ENCODE data around the gene ATP11A. TPM values are rescaled to one million over a fixed set of nuclear protein-coding genes. Genes with fewer than 3 reads are reported as not detected.

The ATP11A gene
- total and polyA plus RNA-seq, 11 donors: 20.5 to 146 (median 91.2) TPM

- H3K9me3 ChIP-seq: no peaks in the 10 kb centered on the region
- whole genome bisulfite sequencing, 4 donors: 93 to 97% (median 96%) methylated on average over 28 to 34 of the region's 34 CpGs
- no peak for TF ChIP-seq POLR2A (IDR thresholded peaks at IDR 0.05)
- TF ChIP-seq, protein P1, sequence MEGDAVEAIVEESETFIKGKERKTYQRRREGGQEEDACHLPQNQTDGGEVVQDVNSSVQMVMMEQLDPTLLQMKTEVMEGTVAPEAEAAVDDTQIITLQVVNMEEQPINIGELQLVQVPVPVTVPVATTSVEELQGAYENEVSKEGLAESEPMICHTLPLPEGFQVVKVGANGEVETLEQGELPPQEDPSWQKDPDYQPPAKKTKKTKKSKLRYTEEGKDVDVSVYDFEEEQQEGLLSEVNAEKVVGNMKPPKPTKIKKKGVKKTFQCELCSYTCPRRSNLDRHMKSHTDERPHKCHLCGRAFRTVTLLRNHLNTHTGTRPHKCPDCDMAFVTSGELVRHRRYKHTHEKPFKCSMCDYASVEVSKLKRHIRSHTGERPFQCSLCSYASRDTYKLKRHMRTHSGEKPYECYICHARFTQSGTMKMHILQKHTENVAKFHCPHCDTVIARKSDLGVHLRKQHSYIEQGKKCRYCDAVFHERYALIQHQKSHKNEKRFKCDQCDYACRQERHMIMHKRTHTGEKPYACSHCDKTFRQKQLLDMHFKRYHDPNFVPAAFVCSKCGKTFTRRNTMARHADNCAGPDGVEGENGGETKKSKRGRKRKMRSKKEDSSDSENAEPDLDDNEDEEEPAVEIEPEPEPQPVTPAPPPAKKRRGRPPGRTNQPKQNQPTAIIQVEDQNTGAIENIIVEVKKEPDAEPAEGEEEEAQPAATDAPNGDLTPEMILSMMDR (IDR thresholded peaks at IDR 0.05): no peak
- ATAC-seq (no peak), DNase-seq (peak in 1 of 5 donors; percentile 16)
- H3K4me3 ChIP-seq: no peak overlapping the region
- peaks cover 0 to 12% (median 0%) of the 10 kb centered on the region in 9 donors for H3K36me3 ChIP-seq
- intact Hi-C loops (cut with DNase I): loop anchor here in 2 of 10 donors (10.0 kb wide), 2 partner anchors 58 to 118 kb away; no protein-coding TSS in a partner anchor
- peaks cover 3 to 76% (median 46%) of the 10 kb centered on the region in 12 donors for H3K4me1 ChIP-seq
- no peaks in the 10 kb centered on the region for H3K27me3 ChIP-seq
- no peak overlapping the region for H3K27ac ChIP-seq
Observed at GRCh38 chr13:112696869-112697465, 7.1 kb downstream of the ATP11A start.

- WGBS, 4 donors: 63 to 77% (median 67%) methylated on average over 17 to 19 of the region's 19 CpGs
- H3K4me1 ChIP-seq: peaks cover 3 to 68% (median 41%) of the 10 kb centered on the region in 12 donors
- ATAC-seq: no peak
Observed at GRCh38 chr13:112697756-112698655, 8.2 kb downstream of the ATP11A start.

DNA sequence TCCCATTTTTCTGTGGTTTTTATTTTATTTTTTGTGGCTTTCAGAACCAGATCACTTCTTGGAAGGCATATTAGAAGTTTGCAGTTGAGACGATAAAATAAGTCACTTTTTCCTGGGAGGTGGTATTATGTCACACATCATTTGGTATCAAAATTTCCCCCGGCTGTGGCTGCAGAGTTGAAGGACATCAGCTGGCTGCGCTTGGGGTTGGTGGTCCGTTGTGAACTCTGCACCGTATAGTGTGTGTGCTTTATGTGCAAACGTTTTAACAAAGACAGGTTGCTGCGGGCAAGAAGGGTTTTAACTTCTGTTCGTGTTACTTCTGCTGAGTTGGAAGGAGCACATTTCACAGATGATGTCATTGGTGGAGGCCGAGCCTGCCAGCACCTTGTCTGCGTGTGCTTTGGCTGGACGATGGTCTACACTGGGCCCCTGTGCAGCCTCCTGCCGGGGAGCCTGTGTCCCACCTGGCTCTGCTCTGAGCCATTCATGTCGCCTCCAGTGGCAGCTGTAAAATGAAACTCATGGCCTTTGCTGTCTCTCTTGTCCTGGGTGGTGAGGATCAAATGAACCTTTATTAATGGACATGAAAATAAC lies 9.6 kb downstream of the ATP11A start:
- Histone ChIP-seq H3K27ac (peak overlapping the region in 5 of 12 donors; percentile 1 to 77 (median 11)), H3K36me3 (peaks cover 0 to 12% (median 0%) of the 10 kb centered on the region in 9 donors), H3K27me3 (no peaks in the 10 kb centered on the region), H3K4me3 (no peak overlapping the region), H3K4me1 (peaks cover 1 to 66% (median 38%) of the 10 kb centered on the region in 12 donors), H3K9me3 (no peaks in the 10 kb centered on the region)
- TF ChIP-seq POLR2A (IDR thresholded peaks at IDR 0.05): no peak
- TF ChIP-seq, protein P1 (IDR thresholded peaks at IDR 0.05): no peak
- intact Hi-C loops (cut with DNase I): loop anchor here in 2 of 10 donors (10.0 kb wide), 2 partner anchors 55 to 115 kb away; no protein-coding TSS in a partner anchor
- DNase-seq (peak in 1 of 5 donors; percentile 11), ATAC-seq (peak in 3 of 4 donors; percentile 31 to 39 (median 34))
- 62 to 69% (median 64%) methylated on average over 13 of the region's 13 CpGs for WGBS, 4 donors

More at GRCh38 chr13:112697756-112698655, 8.2 kb downstream of the ATP11A start:
- intact Hi-C loops (cut with DNase I): loop anchor here in 2 of 10 donors (10.0 kb wide), 2 partner anchors 57 to 117 kb away; no protein-coding TSS in a partner anchor
- Histone ChIP-seq H3K36me3 (peaks cover 0 to 12% (median 0%) of the 10 kb centered on the region in 9 donors), H3K9me3 (no peaks in the 10 kb centered on the region), H3K4me3 (no peak overlapping the region), H3K27me3 (no peaks in the 10 kb centered on the region), H3K27ac (peak overlapping the region in 3 of 12 donors; percentile 33 to 41 (median 39))
- TF ChIP-seq, protein P1 (IDR thresholded peaks at IDR 0.05): no peak
- TF ChIP-seq POLR2A (IDR thresholded peaks at IDR 0.05): no peak
- peak in 1 of 5 donors; percentile 12 for DNase-seq
